ENCODE measurements around the gene AK3. TPM values are rescaled to one million over a fixed set of nuclear protein-coding genes. Genes with fewer than 3 reads are reported as not detected.

Gene AK3
- total and polyA plus RNA-seq, 7 donors: 47.5 to 183 (median 111) TPM

DNA sequence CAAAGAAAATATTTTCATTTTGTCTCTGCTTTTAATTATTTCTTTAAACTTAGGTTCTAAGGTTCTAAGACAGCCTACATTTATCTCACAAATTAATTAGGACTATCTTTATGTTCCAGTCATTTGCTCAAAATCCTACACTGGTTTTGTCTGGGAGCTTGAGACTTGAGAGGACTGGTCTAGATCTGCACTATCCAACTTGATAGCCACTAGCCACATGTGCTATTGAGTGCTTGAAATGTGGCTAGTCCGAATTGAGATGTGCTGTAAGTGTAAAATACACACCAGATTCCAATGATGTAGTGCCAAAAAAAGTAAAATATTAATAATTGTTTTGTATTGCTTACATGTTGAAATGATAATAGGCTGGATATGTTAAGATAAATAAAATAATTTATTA is 54.4 kb downstream of the AK3 start:
- H3K27ac ChIP-seq: no peak overlapping the region
- peaks cover 2 to 57% of the 10 kb centered on the region in 2 donors for H3K36me3 ChIP-seq (ENCODE audit: insufficient read depth in 1 of 2, low read depth in 1 of 2)
- H3K9me3 ChIP-seq: no peaks in the 10 kb centered on the region
- ATAC-seq (peak in 2 of 4 donors; percentile 48 to 65), DNase-seq (no peak)
- intact Hi-C loops (cut with DNase I): no loop called here
- 37 to 69% (median 41%) methylated on average over 1 of the region's 1 CpG for WGBS, 3 donors
- H3K27me3 ChIP-seq (ENCODE audit: insufficient read depth in 3 of 3, low read length in 2 of 3): no peaks in the 10 kb centered on the region
- H3K4me1 ChIP-seq: peaks cover 64% of the 10 kb centered on the region
- H3K4me3 ChIP-seq: peak overlapping the region; percentile 3
- TF ChIP-seq, protein P1, sequence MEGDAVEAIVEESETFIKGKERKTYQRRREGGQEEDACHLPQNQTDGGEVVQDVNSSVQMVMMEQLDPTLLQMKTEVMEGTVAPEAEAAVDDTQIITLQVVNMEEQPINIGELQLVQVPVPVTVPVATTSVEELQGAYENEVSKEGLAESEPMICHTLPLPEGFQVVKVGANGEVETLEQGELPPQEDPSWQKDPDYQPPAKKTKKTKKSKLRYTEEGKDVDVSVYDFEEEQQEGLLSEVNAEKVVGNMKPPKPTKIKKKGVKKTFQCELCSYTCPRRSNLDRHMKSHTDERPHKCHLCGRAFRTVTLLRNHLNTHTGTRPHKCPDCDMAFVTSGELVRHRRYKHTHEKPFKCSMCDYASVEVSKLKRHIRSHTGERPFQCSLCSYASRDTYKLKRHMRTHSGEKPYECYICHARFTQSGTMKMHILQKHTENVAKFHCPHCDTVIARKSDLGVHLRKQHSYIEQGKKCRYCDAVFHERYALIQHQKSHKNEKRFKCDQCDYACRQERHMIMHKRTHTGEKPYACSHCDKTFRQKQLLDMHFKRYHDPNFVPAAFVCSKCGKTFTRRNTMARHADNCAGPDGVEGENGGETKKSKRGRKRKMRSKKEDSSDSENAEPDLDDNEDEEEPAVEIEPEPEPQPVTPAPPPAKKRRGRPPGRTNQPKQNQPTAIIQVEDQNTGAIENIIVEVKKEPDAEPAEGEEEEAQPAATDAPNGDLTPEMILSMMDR (IDR thresholded peaks at IDR 0.05): no peak

- peak overlapping the region; percentile 23 for H3K4me3 ChIP-seq
- TF ChIP-seq, protein P1 (IDR thresholded peaks at IDR 0.05): no peak
- H3K27me3 ChIP-seq (ENCODE audit: insufficient read depth in 3 of 3, low read length in 2 of 3): no peaks in the 10 kb centered on the region
- H3K27ac ChIP-seq: peak overlapping the region; percentile 48
- intact Hi-C loops (cut with DNase I): no loop called here
- no peak for DNase-seq
- H3K9me3 ChIP-seq: no peaks in the 10 kb centered on the region
- H3K36me3 ChIP-seq (ENCODE audit: insufficient read depth in 1 of 2, low read depth in 1 of 2): peaks cover 2 to 53% of the 10 kb centered on the region in 2 donors
- ATAC-seq: peak; percentile 62 to 89 (median 85)
- WGBS, 3 donors: 72 to 86% (median 78%) methylated on average over 4 of the region's 4 CpGs
- peaks cover 64% of the 10 kb centered on the region for H3K4me1 ChIP-seq
Observed at GRCh38 chr9:4686112-4686511, 54.9 kb downstream of the AK3 start.

- ATAC-seq (no peak), DNase-seq (no peak)
- Histone ChIP-seq H3K4me3 (no peak overlapping the region), H3K36me3 (ENCODE audit: insufficient read depth in 1 of 2, low read depth in 1 of 2) (peaks cover 2 to 40% of the 10 kb centered on the region in 2 donors), H3K9me3 (no peaks in the 10 kb centered on the region), H3K27me3 (ENCODE audit: insufficient read depth in 3 of 3, low read length in 2 of 3) (no peaks in the 10 kb centered on the region), H3K27ac (peak overlapping the region; percentile 48), H3K4me1 (peaks cover 68% of the 10 kb centered on the region)
- intact Hi-C loops (cut with DNase I): no loop called here
- TF ChIP-seq, protein P1 (IDR thresholded peaks at IDR 0.05): no peak
- whole genome bisulfite sequencing, 3 donors: 45 to 72% (median 49%) methylated on average over 4 of the region's 4 CpGs
Observed at GRCh38 chr9:4684820-4685219, 56.2 kb downstream of the AK3 start.

GRCh38 chr9:4680750-4681149 is 60.3 kb downstream of the AK3 start:
- ATAC-seq: peak; percentile 65 to 79 (median 70)
- H3K27ac ChIP-seq: peak overlapping the region; percentile 96

More at GRCh38 chr9:4680750-4681149, 60.3 kb downstream of the AK3 start:
- intact Hi-C loops (cut with DNase I): no loop called here
- 28 to 43% (median 42%) methylated on average over 2 of the region's 2 CpGs for WGBS, 3 donors
- no peaks in the 10 kb centered on the region for H3K9me3 ChIP-seq
- H3K4me1 ChIP-seq: peaks cover 46% of the 10 kb centered on the region
- DNase-seq: no peak
- H3K4me3 ChIP-seq: peak overlapping the region; percentile 78
- TF ChIP-seq, protein P1 (IDR thresholded peaks at IDR 0.05): no peak
- no peaks in the 10 kb centered on the region for H3K27me3 ChIP-seq (ENCODE audit: insufficient read depth in 3 of 3, low read length in 2 of 3)
- H3K36me3 ChIP-seq (ENCODE audit: insufficient read depth in 1 of 2, low read depth in 1 of 2): peaks cover under 1 to 12% of the 10 kb centered on the region in 2 donors

Measured in psoas muscle (tissue), 8 donors.